Measurements from ENCODE around the gene POFUT2. TPM values are rescaled to one million over a fixed set of nuclear protein-coding genes. Genes with fewer than 3 reads are reported as not detected.
A peak's percentile ranks its signal among the peaks of the same experiment; 100 is the strongest.

Gene POFUT2
- total and polyA plus RNA-seq, 9 donors = 25.7 to 52.9 (median 40.1) TPM

- H3K4me3 ChIP-seq = no peak overlapping the region
- H3K36me3 ChIP-seq = no peaks in the 10 kb centered on the region
- intact Hi-C loops (cut with DNase I) = loop anchor here in 1 of 4 donors (5.0 kb wide), 2 partner anchors 50 to 330 kb away; no protein-coding TSS in a partner anchor
- peak; percentile 8 to 41 (median 22) for DNase-seq
- TF ChIP-seq POLR2A (IDR thresholded peaks at IDR 0.05) (no peak), EP300 (IDR thresholded peaks at IDR 0.05) (no peak), CTCF (IDR thresholded peaks at IDR 0.05) (no peak)
- H3K27ac ChIP-seq = no peak overlapping the region
- H3K9me3 ChIP-seq = no peaks in the 10 kb centered on the region
- no peaks in the 10 kb centered on the region for H3K27me3 ChIP-seq
- no peaks in the 10 kb centered on the region for H3K4me1 ChIP-seq (ENCODE audit: insufficient read depth)
- WGBS, 3 donors = 91 to 93% (median 91%) methylated on average over 48 of the region's 48 CpGs
Measured at GRCh38 chr21:45277101-45278045, 10.3 kb downstream of the POFUT2 start.

- intact Hi-C loops (cut with DNase I) = loop anchor here in 1 of 4 donors (5.0 kb wide), 2 partner anchors 49 to 329 kb away; no protein-coding TSS in a partner anchor
- 91 to 92% (median 92%) methylated on average over 19 of the region's 19 CpGs for WGBS, 3 donors
- H3K4me3 ChIP-seq = no peak overlapping the region
- H3K27me3 ChIP-seq = no peaks in the 10 kb centered on the region
- DNase-seq = peak; percentile 5 to 33 (median 15)
- no peak for TF ChIP-seq EP300 (IDR thresholded peaks at IDR 0.05)
- TF ChIP-seq POLR2A (IDR thresholded peaks at IDR 0.05) = no peak
- no peak for TF ChIP-seq CTCF (IDR thresholded peaks at IDR 0.05)
- no peaks in the 10 kb centered on the region for H3K36me3 ChIP-seq
- no peak overlapping the region for H3K27ac ChIP-seq
- no peaks in the 10 kb centered on the region for H3K9me3 ChIP-seq
- no peaks in the 10 kb centered on the region for H3K4me1 ChIP-seq (ENCODE audit: insufficient read depth)
Measured at GRCh38 chr21:45276596-45276995, 11.1 kb downstream of the POFUT2 start.

GRCh38 chr21:45270306-45270821 is 17.3 kb downstream of the POFUT2 start:
- DNase-seq = peak in 4 of 5 donors; percentile 10 to 25 (median 13)
- 97% methylated on average over 13 of the region's 13 CpGs for WGBS, 3 donors
- H3K36me3 ChIP-seq = no peaks in the 10 kb centered on the region

More at GRCh38 chr21:45270306-45270821, 17.3 kb downstream of the POFUT2 start:
- no peaks in the 10 kb centered on the region for H3K4me1 ChIP-seq (ENCODE audit: insufficient read depth)
- H3K27me3 ChIP-seq = no peaks in the 10 kb centered on the region
- H3K9me3 ChIP-seq = peaks cover 0 to 2% of the 10 kb centered on the region in 2 donors
- intact Hi-C loops (cut with DNase I) = no loop called here
- TF ChIP-seq POLR2A (IDR thresholded peaks at IDR 0.05) (no peak), CTCF (IDR thresholded peaks at IDR 0.05) (no peak), EP300 (IDR thresholded peaks at IDR 0.05) (no peak)
- no peak overlapping the region for H3K27ac ChIP-seq
- no peak overlapping the region for H3K4me3 ChIP-seq

Data from ovary (tissue), 9 donors.